CD4-positive, alpha-beta T cell treated with Interleukin-12 subunit alpha and Interleukin-12 subunit beta, for 1 hour (primary cell): ENCODE measurements around the gene RAD51C.
A peak's percentile ranks its signal among the peaks of the same experiment; 100 is the strongest.
"Not testable (repeated sequence)": the region's sequence is repeated elsewhere in the genome, so short reads cannot be mapped to it uniquely, and the experiment has no call there.

Experiments used
- DNase-seq: peaks from one replicate; pipeline ENCODE4 v3.0.0-alpha.2; 2020

RAD51C gene

DNA sequence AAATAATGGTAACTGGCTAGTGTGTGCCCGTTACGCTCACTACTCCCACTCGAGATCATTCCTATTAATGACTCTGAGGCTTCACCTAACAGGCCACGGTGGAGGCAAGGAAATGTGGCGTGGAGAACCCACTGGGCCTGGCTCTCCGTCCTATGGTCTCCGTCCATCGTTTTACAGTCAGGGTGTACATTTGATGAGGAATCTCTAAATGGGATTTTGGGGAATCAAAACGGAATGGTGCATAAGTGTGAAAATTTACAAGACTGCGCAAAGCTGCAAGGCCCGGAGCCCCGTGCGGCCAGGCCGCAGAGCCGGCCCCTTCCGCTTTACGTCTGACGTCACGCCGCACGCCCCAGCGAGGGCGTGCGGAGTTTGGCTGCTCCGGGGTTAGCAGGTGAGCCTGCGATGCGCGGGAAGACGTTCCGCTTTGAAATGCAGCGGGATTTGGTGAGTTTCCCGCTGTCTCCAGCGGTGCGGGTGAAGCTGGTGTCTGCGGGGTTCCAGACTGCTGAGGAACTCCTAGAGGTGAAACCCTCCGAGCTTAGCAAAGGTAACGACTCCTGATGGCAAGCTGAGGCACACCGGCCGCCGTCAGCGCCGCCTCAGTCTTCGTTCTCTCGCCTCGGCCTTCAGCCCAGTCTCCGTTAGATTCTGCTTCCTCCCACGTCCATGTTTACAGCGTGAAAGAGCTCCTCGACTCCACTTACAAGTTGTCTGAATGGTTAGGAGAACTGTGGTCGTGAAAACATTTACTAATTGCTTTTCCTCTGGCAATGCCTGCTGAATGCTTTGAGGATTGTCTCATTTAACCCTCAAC is at the start of gene RAD51C:
Gene RAD51C (plus strand): TSS at position 364 of the 817 bp plus-strand sequence. CDS start 42 bp downstream, at position 406.
- peak; percentile 87 for DNase-seq

DNA sequence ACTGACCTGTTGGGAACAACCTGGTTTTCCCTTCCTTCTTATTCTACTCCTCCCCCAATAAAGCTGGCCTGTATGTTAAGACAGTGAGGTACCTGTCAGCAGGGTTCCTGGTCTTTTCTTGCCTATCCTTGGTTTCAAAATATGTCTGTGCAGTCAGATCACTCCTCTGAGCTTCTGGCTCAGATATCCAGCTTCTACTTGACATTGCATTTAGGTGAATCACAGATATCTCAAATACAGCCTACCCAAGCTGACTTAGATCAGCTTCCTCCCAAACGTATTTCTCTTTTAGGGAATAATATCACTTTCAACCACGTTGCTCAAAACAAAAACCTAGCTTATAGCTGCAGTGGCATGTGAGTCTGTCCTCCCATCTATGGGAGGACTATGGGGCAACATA is 49.3 kb upstream of the RAD51C start:
- DNase-seq = no peak

DNA sequence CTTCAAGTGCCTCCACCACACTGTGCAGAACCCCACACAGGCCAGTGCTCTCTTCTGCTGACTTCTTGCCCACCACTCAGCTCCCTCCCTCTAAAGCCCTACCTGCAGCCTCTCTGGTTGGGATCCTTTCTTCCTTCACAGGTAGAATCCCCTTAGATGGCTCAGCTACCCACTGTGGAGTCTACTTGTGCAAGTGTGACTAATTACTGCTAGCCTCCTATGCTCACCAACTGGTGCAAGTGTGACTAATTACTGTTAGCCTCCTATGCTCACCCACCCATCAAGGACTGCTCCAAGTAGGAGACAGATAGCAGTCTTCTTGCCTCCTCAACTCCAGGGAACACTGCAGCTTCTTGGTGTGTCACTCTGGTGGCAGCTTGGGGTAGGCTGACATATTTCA is 44.2 kb upstream of the RAD51C start:
- DNase-seq = no peak

DNA sequence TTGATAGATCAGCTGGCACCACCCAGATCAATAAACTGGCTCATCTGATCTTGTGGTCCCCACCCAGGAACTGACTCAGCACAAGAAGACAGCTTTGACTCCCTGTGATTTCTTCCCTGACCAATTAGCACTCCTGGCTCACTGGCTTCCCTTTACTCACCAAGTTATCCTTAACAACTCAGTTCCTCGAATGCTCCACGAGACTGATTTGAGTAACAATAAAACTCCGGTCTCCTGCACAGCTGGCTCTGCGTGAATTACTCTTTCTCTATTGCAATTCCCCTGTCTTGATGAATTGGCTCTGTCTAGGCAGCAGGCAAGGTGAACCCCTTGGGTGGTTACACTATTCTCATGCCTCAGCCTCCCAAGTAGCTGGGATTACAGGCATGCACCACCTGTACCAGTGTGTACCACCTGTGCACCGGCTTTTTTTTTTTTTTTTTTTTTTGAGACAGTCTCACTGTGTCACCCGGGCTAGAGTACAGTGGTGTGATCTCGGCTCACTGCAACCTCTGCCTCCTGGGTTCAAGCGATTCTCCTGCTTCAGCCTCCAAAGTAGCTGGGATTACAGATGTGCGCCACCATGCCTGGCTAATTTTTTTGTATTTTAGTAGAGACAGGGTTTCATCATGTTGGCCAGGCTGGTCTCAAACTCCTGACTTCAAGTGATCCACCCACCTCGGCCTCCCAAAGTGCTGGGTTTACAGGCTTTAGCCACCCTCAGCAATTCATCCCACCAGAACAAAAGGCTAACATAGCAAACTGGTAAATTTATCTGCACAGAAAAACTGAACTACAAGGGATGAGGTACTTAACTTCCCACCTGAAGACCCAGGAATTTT is 34.2 kb upstream of the RAD51C start:
- peak; percentile 14 for DNase-seq

DNA sequence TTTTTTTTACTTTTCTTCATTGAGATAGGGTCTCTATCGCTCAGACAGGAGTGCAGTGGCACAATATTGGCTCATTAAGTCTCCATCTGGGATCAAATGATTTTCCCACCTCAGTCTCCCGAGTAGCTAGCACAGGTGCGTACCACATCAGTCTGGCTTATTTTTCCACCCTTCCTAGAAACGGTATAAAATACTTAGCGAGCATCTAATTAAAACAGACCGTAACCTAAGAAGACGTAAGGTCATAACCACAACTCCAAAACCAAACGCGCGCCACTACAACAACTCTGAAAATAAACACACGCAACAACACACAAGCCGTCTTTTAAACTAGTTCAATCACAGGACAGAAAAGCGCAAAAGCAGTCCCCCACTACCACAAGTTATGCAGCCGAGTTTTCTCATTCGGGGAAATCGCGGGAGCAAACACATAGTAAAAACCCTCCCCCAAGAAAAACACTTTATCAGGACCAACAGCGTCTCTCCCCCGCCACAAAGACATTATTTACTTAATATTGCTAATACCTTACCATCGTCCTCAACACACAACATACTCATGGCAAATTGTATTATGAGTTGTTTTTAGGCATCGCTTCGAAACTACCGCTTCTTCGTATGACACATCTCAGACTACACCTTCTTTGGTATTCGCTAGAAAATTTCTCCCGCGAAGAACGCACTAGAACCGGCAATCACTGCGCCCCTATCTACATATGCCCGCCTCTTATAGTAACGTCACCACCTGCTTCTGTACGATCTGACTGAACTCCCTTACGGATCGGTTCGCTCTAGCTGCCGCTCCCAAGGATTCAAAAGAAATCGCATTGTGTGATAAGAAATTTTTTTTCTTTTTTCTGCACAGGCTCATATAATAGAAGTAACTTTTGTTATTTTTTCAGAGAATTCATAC is 33.3 kb upstream of the RAD51C start:
- DNase-seq = peak; percentile 90

DNA sequence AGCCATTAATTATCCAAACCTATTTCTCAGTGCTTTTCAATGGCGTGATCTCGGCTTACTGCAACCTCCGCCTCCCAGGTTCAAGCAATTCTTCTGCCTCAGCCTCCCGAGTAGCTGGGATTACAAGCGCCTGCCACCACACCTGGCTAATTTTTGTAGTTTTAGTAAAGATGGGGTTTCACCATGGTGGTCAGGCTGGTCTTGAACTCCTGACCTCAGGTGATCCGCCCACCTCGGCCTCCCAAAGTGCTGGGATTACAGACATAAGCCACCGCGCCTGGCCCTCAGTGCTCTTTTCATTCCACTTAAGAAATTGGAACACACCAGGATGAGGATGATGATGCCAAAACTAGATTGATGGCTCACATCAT is 32.7 kb upstream of the RAD51C start:
- DNase-seq = not testable (repeated sequence)

DNA sequence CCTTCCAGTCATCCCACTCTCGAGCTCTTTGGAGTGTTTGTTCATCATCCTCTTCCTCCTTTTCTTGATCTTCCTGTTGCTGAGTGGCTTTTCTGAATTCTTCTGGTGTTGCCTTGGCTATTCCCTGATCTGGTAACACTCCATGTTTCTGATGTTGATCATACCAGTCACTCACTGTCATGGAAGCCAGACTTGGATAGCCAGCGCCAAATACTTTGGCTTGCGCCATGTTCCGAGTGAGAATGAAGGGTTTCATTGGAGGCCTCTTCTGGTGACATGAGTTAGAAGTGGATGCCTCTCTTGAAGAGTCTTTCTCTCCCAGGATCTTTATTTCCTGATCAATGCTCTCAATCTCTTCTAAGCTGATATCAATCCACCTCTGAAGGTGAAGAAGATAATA is 31.8 kb upstream of the RAD51C start:
- no peak for DNase-seq

DNA sequence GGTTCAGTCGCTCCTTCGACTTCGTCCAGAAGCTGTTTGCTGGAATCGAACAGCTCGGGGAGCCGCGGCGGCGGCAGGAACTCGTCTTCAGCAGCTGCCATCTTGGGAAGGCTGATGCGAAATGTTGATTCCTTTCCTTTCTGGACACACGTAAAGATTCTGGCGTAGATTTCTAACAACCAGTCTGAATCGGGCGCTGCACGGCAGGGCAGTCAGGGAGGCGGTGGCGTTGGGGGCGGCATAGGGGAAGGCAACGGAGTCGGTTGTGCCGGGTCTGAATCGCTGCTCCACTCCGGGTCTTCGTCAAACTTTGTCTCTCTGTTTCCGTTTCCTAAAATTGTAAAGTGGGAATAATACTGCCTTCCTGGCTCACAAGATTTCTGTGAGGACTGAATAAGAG is 30.9 kb upstream of the RAD51C start:
- no peak for DNase-seq

DNA sequence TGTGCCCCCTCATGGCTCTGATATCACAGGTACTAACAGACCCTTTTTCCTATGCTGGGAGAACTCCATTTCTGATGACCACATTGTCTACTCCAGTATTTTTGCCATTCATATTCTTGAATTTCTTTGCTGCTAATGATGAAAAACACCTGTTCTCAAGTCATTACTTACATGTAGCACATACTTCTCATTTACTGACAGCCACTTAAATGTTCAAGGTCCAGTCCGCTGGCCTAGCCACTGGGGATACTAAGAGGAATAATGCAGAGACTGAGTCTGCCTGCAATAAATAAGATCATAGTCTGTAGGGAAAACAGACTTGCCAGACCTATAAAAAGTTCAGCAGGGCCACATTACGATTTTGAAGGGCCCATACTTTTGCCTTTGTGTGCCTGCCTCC is 28.1 kb upstream of the RAD51C start:
- DNase-seq = no peak

DNA sequence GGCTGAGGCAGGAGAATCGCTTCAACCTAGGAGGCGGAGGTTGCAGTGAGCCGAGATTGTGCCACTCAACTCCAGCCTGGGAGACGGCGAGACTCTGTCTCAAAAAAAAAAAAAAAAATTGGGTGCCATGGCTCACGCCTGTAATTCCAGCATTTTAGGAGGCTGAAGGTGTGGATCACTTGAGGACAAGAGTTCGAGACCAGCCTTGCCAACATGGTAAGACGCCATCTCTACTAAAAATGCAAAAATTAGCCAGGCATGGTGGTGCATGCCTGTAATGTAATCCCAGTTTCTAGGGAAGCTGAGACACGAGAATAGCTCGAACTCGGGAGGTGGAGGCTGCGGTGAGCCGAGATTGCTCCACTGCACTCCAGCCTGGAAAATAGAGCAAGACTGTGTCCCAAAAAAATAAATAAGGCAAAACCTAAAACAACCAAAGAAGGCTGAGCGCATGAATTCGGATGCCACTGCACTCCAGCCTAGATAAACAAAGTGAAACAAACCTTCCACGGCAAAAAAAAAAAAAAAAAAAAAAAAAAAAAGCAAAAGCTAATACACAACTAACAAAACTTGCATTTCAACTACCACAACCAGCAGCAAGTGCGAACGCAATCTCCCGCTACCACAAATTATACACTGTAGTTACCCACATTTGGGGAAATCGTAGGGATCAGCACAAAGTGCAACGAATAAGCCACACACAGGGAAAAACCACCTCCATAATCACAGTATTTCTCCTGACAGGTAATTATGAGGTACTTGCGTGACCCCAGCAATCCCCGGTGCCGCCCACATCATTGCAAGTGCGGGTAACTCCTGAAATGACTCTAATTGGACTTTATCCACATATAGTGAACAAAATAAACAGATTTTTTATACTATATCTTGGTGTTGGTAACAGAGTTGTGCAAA is 26.2 kb upstream of the RAD51C start:
- no peak for DNase-seq

DNA sequence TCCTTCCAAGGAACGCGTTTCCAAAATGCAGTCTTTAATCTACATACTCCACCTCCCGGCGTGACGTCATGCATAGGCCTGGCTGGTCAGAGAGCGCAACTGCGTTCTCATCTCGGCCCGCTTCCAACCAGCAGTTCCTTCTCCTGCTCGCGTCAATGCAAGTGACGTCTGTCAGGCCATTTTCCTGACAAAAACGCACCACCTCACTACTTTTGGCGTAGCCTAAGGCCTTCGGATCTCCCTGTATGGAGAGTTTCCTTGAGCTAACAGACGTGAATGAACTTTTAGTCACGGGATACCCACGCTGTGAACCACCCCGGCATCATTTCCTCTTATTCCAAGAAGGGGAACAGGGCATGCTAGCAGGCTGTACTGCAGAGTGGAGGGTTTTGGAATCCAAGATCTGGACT is 25.5 kb upstream of the RAD51C start:
- peak; percentile 45 for DNase-seq

DNA sequence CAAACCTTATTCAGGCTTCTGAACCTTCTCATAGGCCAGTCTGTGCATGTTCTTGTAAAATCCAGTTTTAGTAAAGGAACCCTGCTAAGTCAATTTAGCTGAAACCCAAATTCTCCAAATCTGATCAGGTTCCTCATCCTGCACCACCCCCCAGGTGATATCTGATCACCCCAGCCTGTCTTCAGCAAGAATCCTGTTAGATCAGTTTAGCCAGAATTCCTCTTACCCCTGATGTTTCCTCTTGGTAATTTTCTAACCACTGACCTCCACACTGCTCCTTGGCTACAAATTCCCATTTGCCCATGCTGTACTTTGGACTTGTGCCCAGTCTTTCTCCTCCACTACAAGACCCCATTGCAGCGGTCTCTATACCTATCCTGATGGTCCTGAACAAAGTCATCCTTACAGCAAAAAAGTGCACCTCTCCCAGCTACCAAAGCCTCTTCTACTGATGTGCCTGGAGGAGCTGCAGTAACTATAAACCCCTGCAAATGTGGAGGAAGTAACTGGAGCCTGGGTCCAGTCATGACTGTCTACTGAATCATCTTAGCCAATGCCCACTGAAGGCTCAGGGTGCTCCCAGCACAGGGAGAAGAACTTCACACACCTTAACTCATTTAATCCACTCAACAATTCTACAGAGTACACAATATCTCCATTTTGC is 24.3 kb upstream of the RAD51C start:
- no peak for DNase-seq

DNA sequence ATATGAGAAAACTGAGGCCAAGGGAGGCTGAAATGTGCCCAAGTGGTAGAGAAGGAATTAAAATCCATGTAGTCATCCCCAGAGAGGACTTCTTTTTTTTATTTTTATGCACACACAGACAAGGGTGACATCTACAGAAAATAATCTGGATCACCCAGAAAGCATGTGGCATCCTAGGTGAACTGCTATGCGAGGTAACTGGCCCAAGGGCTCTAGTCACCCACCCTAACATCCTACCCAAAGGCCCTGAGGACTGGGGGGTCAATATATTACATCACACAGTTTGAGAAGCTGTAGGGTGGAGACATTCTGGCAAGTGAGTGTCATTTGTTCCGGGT is 23.8 kb upstream of the RAD51C start:
- no peak for DNase-seq

DNA sequence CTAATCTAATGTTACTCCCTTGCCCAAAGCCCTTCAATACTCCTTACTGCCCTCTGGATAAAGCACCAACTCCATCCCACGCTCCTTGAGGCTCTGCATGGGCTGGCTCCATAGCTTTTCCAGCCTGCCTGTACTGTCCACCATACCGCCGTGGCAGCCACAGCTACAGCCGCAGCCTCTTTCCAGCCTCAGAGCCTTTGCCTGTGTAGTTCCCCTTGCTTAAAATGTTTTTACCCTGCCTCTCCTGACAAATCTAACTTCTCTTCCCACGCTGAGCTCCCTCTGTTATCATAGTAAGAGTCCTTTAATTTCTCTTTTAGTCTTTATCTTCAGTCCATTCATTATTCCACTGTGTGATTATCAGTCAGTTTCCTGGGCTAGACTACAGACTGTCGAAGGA is 22.5 kb upstream of the RAD51C start:
- DNase-seq = no peak

DNA sequence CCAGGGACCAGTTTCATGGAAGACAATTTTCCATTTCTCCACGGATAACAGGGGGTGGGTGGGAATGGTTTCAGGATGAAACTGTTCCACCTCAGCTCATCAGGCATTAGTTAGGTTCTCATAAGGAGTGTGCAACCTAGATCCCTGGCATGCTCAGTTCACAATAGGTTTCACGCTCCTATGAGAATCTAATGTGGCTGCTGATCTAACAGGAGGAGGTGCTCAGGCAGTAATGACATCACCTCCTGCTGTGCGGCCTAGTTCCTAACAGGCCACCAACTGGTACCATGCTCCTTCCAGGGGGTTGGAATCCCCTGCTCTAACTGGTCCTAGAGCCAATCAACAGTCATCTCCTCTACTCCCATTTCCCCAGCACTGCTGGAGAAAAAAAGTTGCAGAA is 20.4 kb upstream of the RAD51C start:
- no peak for DNase-seq

DNA sequence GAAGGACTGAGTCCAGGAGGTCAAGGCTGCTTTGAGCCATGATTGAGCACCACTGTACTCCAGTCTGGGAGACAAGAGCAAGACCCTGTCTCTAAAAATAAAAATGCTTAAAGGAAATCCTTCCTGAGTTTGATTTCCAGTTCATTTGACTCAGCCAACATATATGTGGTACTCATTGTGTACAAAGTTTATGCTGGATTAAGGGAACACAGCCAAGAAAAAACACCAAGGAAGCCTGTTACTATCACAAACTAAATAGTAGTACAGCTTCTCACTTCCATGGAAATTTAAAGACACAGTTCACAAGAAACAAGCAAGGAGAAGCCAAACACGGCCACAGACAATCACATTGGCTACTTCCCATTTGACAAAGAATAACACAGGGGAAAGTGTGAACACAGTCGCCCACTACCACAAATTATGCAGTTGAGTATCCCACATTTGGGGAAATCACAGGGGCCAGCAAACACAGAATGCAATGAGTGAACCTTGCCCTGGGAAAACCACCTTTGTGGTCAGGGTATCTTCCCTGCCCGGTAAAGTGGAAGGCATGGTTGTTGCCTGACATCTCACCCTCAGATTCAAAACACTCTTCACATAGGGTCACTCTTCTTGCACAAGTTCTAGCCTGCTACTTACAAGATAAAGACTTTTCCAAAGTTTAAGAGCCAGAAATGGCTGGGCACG is 15.1 kb upstream of the RAD51C start:
- DNase-seq = no peak

DNA sequence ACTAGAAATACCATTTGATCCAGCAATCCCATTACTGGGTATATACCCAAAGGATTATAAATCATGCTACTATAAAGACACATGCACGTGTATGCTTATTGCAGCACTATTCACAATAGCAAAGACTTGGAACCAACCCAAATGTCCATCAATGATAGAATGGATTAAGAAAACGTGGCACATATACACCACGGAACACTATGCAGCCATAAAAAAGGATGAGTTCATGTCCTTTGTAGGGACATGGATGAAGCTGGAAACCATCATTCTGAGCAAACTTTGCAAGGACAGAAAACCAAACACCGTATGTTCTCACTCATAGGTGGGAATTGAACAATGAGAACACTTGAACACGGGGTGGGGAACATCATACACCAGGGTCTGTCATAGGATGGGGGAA is 14.1 kb upstream of the RAD51C start:
- not testable (repeated sequence) for DNase-seq

DNA sequence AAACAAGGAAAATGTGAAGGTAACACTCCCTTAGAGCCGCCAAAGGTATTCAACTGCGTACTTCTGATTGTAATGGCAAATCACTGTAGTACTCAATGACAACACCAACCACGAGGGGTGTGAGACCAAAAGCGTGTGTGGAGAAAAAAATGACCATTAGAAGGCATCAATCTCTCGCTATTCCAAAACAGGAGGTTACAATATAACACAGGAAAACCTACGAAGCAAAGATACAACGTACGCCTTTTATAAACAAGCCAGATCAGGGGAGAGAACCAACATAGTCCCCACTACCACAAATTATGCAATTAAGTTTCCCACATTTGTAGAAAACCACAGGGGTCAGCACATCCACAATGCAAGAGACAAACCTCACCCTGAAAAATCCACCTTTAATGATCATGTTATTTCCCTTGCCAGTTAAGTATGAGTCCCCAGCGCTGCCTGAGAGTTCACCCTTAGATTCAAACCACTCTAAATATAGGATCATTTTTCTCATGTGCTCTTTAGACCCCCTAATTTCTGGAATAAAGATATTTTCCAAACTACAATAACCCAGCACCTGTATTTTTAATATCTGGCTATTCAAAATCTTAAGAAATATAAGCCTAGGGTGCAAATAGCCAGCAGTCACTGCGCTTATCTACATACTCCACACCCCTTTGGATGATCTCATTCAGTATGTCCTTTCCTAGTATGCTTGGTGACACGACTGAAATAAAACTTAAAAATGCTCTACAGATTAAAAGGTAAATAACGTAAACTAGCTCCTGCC is 13.0 kb upstream of the RAD51C start:
- DNase-seq = no peak

DNA sequence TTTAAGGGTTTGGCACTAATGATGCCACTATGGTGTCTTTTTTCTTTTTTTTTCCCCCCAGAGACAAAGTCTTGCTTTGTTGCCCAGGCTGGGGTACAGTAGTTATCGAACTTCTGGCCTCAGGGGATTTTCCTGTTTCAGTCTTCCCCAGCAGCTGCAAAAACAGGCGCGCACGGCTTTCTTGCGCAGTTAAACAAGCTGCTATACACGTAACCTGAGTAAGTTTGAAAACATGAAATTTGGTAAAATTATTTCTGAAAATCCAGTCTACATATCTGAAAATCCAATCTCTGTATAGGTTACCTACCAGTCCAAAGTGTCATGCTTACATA is 12.4 kb upstream of the RAD51C start:
- no peak for DNase-seq

DNA sequence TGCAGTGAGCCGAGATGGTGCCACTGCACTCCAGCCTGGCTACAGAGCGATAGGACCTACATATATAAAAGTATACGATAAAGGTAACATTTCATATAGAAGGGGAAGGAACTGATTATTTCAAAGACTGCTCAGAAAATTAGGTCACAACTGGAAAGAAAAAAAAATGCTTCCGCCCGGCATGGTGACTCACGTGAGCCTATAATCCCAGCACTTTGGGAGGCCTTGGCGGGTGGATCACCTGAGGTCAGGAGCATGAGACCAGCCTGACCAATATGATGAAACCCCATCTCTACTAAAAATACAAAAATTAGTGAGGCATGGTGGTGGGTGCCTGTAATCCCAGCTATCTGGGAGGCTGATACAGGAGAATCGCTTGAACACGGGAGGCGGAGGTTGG is 8.4 kb upstream of the RAD51C start:
- no peak for DNase-seq
